HepG2 (cell line): ENCODE data around the gene TOX2. TPM values are rescaled to one million over a fixed set of nuclear protein-coding genes. Genes with fewer than 3 reads are reported as not detected.
A peak's percentile ranks its signal among the peaks of the same experiment; 100 is the strongest.

Experiments used
- ATAC-seq: fragments of 200-7000 bp; cut with Tn5 transposase; 3 replicates; pipeline ENCODE4 v1.9.1; 2020; ENCODE audit warnings: mild to moderate bottlenecking, moderate library complexity
- BruUV-seq: library from RNA; stranded (reverse); fragments of 400-500 nt; replicated peaks from 2 replicates; lab custom pipeline; 2021; lab: Mats Ljungman, UMichigan
- CTCF ChIA-PET: fragments of 300-600 bp; formaldehyde crosslinking; extraction: SDS; loops from one replicate; lab custom pipeline; 2021; ENCODE audit warnings: low total read pairs, inconsistent platforms, low intra/inter-chr PET ratio; lab: Yijun Ruan, JAX
- POLR2A ChIA-PET: fragments of 350-600 bp; sonication (Branson Sonifier 250); formaldehyde crosslinking; loops from one replicate; lab custom pipeline; 2020; ENCODE audit warnings: antibody characterized with exemption, inconsistent platforms; lab: Yijun Ruan, JAX
- DNase-seq: peaks from one replicate; pipeline ENCODE4 v3.0.0-alpha.2; 2015; ENCODE audit warnings: low spot score
- FAIRE-seq: peaks from 3 replicates; lab custom pipeline; 2011; peaks lifted over from hg19 to GRCh38; lab: Jason Lieb, UNC
- H2AFZ ChIP-seq: one replicate; pipeline ENCODE4 v1.6.1; 2011; ENCODE audit warnings: low read length, inconsistent platforms
- H3K27ac ChIP-seq: fragments of 300-600 bp; 3 replicates; pipeline ENCODE4 v1.8.0; 2011; ENCODE audit warnings: mixed run types, mild to moderate bottlenecking, mixed read lengths, low read length, inconsistent platforms; ENCODE audit not compliant: insufficient read depth; ENCODE audit errors: extremely low read length
- H3K27me3 ChIP-seq, 2 experiments: fragments of 200-600 bp in 1 of 2; 2 replicates in 1 of 2; 3 replicates in 1 of 2; pipeline versions ENCODE4 v1.6.0 to v1.8.0; 2011; ENCODE audit warnings: low read length in 2 of 2, mild to moderate bottlenecking in 2 of 2, moderate library complexity in 2 of 2, inconsistent platforms in 1 of 2; ENCODE audit not compliant: insufficient read depth in 2 of 2, control insufficient read depth in 1 of 2
- H3K36me3 ChIP-seq, 2 experiments: fragments of 200-600 bp in 1 of 2; replicated peaks in 1 of 2; 2 replicates in 1 of 2; 3 replicates in 1 of 2; pipeline versions ENCODE4 v1.5.1 to v1.8.0; 2011; ENCODE audit warnings: low read length in 2 of 2, inconsistent platforms in 1 of 2; ENCODE audit not compliant: insufficient read depth in 2 of 2, control insufficient read depth in 1 of 2
- H3K4me1 ChIP-seq: 2 replicates; pipeline ENCODE4 v1.5.1; 2012; ENCODE audit warnings: low read length, inconsistent platforms; ENCODE audit not compliant: insufficient read depth
- H3K4me2 ChIP-seq: 2 replicates; pipeline ENCODE4 v1.6.0; 2011; ENCODE audit warnings: low read depth, low read length, inconsistent platforms
- H3K4me3 ChIP-seq, 3 experiments: fragments of 200-600 bp in 1 of 3; sonication (generic), shearing (Covaris generic) in 1 of 3; replicated peaks in 1 of 3; 2 replicates each; pipeline ENCODE4 v1.5.1; 2011 to 2016; ENCODE audit warnings: low read length in 3 of 3, inconsistent platforms in 2 of 3, low read depth in 2 of 3, mild to moderate bottlenecking in 2 of 3, control low read depth in 1 of 3, mixed read lengths in 1 of 3; ENCODE audit not compliant: insufficient read depth in 1 of 3
- H3K79me2 ChIP-seq: one replicate; pipeline ENCODE4 v1.6.1; 2011; ENCODE audit warnings: low read length, inconsistent platforms; ENCODE audit not compliant: insufficient read depth
- H3K9ac ChIP-seq: 2 replicates; pipeline ENCODE4 v1.6.0; 2011; ENCODE audit warnings: mild to moderate bottlenecking, low read depth, low read length, inconsistent platforms; ENCODE audit not compliant: insufficient read depth
- H3K9me3 ChIP-seq: 2 replicates; pipeline ENCODE4 v1.5.1; 2012; ENCODE audit warnings: mild to moderate bottlenecking, low read length
- H4K20me1 ChIP-seq: 2 replicates; pipeline ENCODE4 v1.6.0; 2011; ENCODE audit warnings: inconsistent platforms, mild to moderate bottlenecking, low read length, moderate library complexity; ENCODE audit not compliant: insufficient read depth
- GFI1 ChIP-seq: sonication (generic); formaldehyde crosslinking; IDR thresholded peaks from 2 replicates; pipeline ENCODE4 v1.5.0; 2020; ENCODE audit warnings: missing genetic modification reagents, mild to moderate bottlenecking, borderline replicate concordance
- NCOA2 ChIP-seq: sonication (generic); formaldehyde crosslinking; IDR thresholded peaks from 2 replicates; pipeline ENCODE4 v1.8.0; 2022; ENCODE audit warnings: inconsistent platforms
- SIN3B ChIP-seq: fragments of 150-350 bp; IDR thresholded peaks from 2 replicates; pipeline ENCODE4 v1.6.1; 2014; ENCODE audit warnings: low read length
- YY1 ChIP-seq: IDR thresholded peaks from 2 replicates; pipeline ENCODE4 v1.6.1; 2011; ENCODE audit warnings: low read length, low read depth, moderate library complexity, mild to moderate bottlenecking; ENCODE audit not compliant: insufficient read depth, insufficient replicate concordance
- ZBTB43 ChIP-seq: sonication (generic); formaldehyde crosslinking; conservative IDR thresholded peaks from 2 replicates; pipeline ENCODE4 v1.4.0; 2020; ENCODE audit warnings: missing genetic modification reagents
- ZFP37 ChIP-seq: sonication (generic); formaldehyde crosslinking; IDR thresholded peaks from 2 replicates; pipeline ENCODE4 v1.4.0; 2020; ENCODE audit warnings: missing genetic modification reagents, borderline replicate concordance
- ZNF142 ChIP-seq: sonication (generic); formaldehyde crosslinking; IDR thresholded peaks from 2 replicates; pipeline ENCODE4 v1.4.0; 2020; ENCODE audit warnings: missing genetic modification reagents
- ZNF354B ChIP-seq: sonication (generic); formaldehyde crosslinking; IDR thresholded peaks from 2 replicates; pipeline ENCODE4 v1.8.0; 2022; ENCODE audit warnings: mild to moderate bottlenecking, missing genetic modification reagents
- ZNF598 ChIP-seq: sonication (generic); formaldehyde crosslinking; IDR thresholded peaks from 2 replicates; pipeline ENCODE4 v1.5.1; 2020; ENCODE audit warnings: mild to moderate bottlenecking, missing genetic modification reagents, borderline replicate concordance
- ZSCAN9 ChIP-seq: IDR thresholded peaks from 2 replicates; pipeline ENCODE4 v1.6.1; 2016; ENCODE audit warnings: borderline replicate concordance
- WGBS: methylation state at CpG from one replicate; pipeline ENCODE4 v1.1.6; 2017; ENCODE audit warnings: low lambda C conversion rate; 5-methylcytosine and 5-hydroxymethylcytosine counted together
- in situ Hi-C: cut with HindIII; loops from 2 replicates; pipeline ENCODE4 v1.10.0; 2017; ENCODE audit warnings: low pct_unique_long_range_greater_than_20kb; ENCODE audit not compliant: extremely low pct_ligation_motif_present
- intact Hi-C: fragments of 100-400 bp; cut with micrococcal nuclease; formaldehyde crosslinking; loops from one replicate; pipeline ENCODE4 v1.10.0; 2022; ENCODE audit not compliant: unreplicated experiment
- polyA plus RNA-seq, 8 experiments: library from polyadenylated mRNA; depleted of rRNA in 3 of 8; stranded (reverse) in 7 of 8; unstranded in 1 of 8; fragments of >200 nt; fragmentation: Illumina TruSeq in 4 of 8; extraction: Trizol in 4 of 8; gene quantifications; 2 replicates each; pipeline versions ENCODE4 v1.2.1 to v1.2.3, GENCODE V29; 2011 to 2016; ENCODE audit warnings: low read depth in 4 of 8, missing spikeins in 1 of 8, mixed read lengths in 1 of 8; ENCODE audit not compliant: insufficient read depth in 1 of 8
- total RNA-seq, 5 experiments: library from RNA; depleted of rRNA; stranded (reverse); fragments of >200 nt; fragmentation: Illumina TruSeq; extraction: Trizol; gene quantifications; 2 replicates each; pipeline ENCODE4 v1.2.3, GENCODE V29; 2016; ENCODE audit warnings: low read depth in 1 of 5

TOX2 gene
- total and polyA plus RNA-seq, 2 of the 13 experiments (the other 11 are each of a cell fraction or from before 2014, with no cell fraction given), result not detected

GRCh38 chr20:44054849-44055248 is 140.2 kb downstream of the TOX2 start:
- TF ChIP-seq NCOA2 (no peak), ZSCAN9 (CRISPR knock-in tag) (no peak), ZNF354B (CRISPR knock-in tag) (no peak), ZBTB43 (no peak), GFI1 (CRISPR knock-in tag) (no peak), ZFP37 (no peak)
- CTCF ChIA-PET, result interaction anchor here (3.5 kb wide), 1 partner anchor 26 kb away, joined by 57 read pairs; no protein-coding TSS in a partner anchor
- intact Hi-C loops, result no loop called here

GRCh38 chr20:44056010-44056698 is 141.5 kb downstream of the TOX2 start:
- no TSS peak for BruUV-seq
- Histone ChIP-seq H3K9me3 (no peaks in the 10 kb centered on the region), H3K4me1 (no peaks in the 10 kb centered on the region), H3K4me3 (no peak overlapping the region), H3K4me2 (no peak overlapping the region), H3K9ac (no peak overlapping the region), H2AFZ (no peak overlapping the region), H3K27me3 (peaks cover 4 to 50% of the 10 kb centered on the region in 2 experiments; a peak in 3 of 5 replicates), H3K79me2 (no peaks in the 10 kb centered on the region), H4K20me1 (no peaks in the 10 kb centered on the region), H3K27ac (no peak overlapping the region), H3K36me3 (no peaks in the 10 kb centered on the region)
- ATAC-seq (peak; percentile 98), FAIRE-seq (peak; percentile 40), DNase-seq (peak; percentile 61)
- in situ Hi-C loops (no loop called here), intact Hi-C loops (loop anchor here (1.0 kb wide), 1 partner anchor 24 kb away; no protein-coding TSS in a partner anchor)
- CTCF ChIA-PET, result interaction anchor here (1.3 to 3.5 kb wide), 2 partner anchors 24 to 134 kb away, joined by 6 to 57 read pairs; no protein-coding TSS in a partner anchor
- WGBS, result 14% methylated on average over 13 of the region's 13 CpGs
- POLR2A ChIA-PET, result no interaction called here
- TF ChIP-seq YY1, result peak; percentile 32
- TF ChIP-seq SIN3B, result no peak
- no peak for TF ChIP-seq ZNF142 (CRISPR knock-in tag)
- 0 out of 2 replicates have a peak, but pooled peaks have one; percentile 21 for TF ChIP-seq ZNF598 (CRISPR knock-in tag)

More at GRCh38 chr20:44054849-44055248, 140.2 kb downstream of the TOX2 start:
- Histone ChIP-seq H3K79me2 (no peaks in the 10 kb centered on the region), H3K27me3 (peaks cover 4 to 57% of the 10 kb centered on the region in 2 experiments; a peak in 3 of 5 replicates), H3K27ac (no peak overlapping the region), H4K20me1 (no peaks in the 10 kb centered on the region), H3K9me3 (no peaks in the 10 kb centered on the region), H3K36me3 (no peaks in the 10 kb centered on the region), H3K9ac (no peak overlapping the region), H3K4me1 (no peaks in the 10 kb centered on the region), H3K4me3 (no peak overlapping the region), H2AFZ (no peak overlapping the region), H3K4me2 (no peak overlapping the region)
- no peak for ATAC-seq
- FAIRE-seq, result no peak
- WGBS, result 2% methylated on average over 3 of the region's 3 CpGs
- in situ Hi-C loops, result no loop called here
- POLR2A ChIA-PET, result no interaction called here
- BruUV-seq, result no TSS peak
- DNase-seq, result no peak
